ENCODE data around the gene PGGHG.

The PGGHG gene

DNA sequence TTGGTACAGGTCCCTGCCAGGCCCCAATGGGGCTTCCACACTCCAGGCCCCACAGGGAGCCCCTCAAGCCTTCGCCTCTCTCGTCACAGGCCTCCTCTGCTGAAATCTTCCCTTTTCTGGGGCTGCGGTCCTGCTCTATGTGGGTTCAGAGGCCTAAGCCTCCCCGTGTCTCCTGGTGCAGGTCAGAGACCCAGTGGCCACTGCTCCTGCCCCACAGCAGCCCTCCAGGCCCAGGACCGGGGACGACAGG is 37.6 kb downstream of the PGGHG start:
- no peaks in the 10 kb centered on the region for H3K79me2 ChIP-seq (ENCODE audit: control insufficient read depth, insufficient read depth, low read length, poor library complexity)
- no peak overlapping the region for H3K27ac ChIP-seq (ENCODE audit: low read depth, low read length)
- no peak overlapping the region for H3K4me3 ChIP-seq (ENCODE audit: low read depth, low read length)
- no peaks in the 10 kb centered on the region for H3K4me1 ChIP-seq (ENCODE audit: control insufficient read depth in 1 of 2, insufficient read depth in 2 of 2, low read length in 2 of 2)
- no peak overlapping the region for H4K12ac ChIP-seq (ENCODE audit: low read depth, low read length)
- no peak overlapping the region for H3K4me2 ChIP-seq (ENCODE audit: low read length)
- H3K27me3 ChIP-seq (ENCODE audit: insufficient read depth, low read length) = no peaks in the 10 kb centered on the region
- no peak overlapping the region for H3K4ac ChIP-seq (ENCODE audit: low read depth, low read length)
- DNase-seq = no peak
- H3K79me1 ChIP-seq (ENCODE audit: low read length) = no peaks in the 10 kb centered on the region
- H3K36me3 ChIP-seq (ENCODE audit: control insufficient read depth in 1 of 2, insufficient read depth in 2 of 2, low read length in 2 of 2) = no peaks in the 10 kb centered on the region
- no peak overlapping the region for H2BK120ac ChIP-seq (ENCODE audit: insufficient read depth, low read length, poor library complexity)
- no peak overlapping the region for H4K91ac ChIP-seq (ENCODE audit: low read depth, low read length)
- H3K14ac ChIP-seq (ENCODE audit: low read length) = no peak overlapping the region
- no peak overlapping the region for H2AFZ ChIP-seq (ENCODE audit: insufficient read depth, low read length, poor library complexity)
- H2AK5ac ChIP-seq (ENCODE audit: low read length) = no peak overlapping the region
- H3K9ac ChIP-seq (ENCODE audit: low read length) = no peak overlapping the region
- H3K18ac ChIP-seq (ENCODE audit: low read length) = no peak overlapping the region
- no peak overlapping the region for H3K23ac ChIP-seq (ENCODE audit: low read length)
- no peak overlapping the region for H2BK12ac ChIP-seq (ENCODE audit: low read length)
- H4K8ac ChIP-seq (ENCODE audit: low read depth, low read length) = no peak overlapping the region
- H2BK5ac ChIP-seq (ENCODE audit: low read depth, low read length, poor library complexity) = no peak overlapping the region
- peaks cover 3% of the 10 kb centered on the region for H3K9me3 ChIP-seq (ENCODE audit: insufficient read depth, low read depth, low read length)
- WGBS (ENCODE audit: extremely low coverage, insufficient coverage, insufficient read length) = no CpG with 5 or more reads among the region's 6 CpGs

- H4K91ac ChIP-seq (ENCODE audit: low read depth, low read length) = no peak overlapping the region
- no peak overlapping the region for H4K12ac ChIP-seq (ENCODE audit: low read depth, low read length)
- no peak overlapping the region for H2BK120ac ChIP-seq (ENCODE audit: insufficient read depth, low read length, poor library complexity)
- no peaks in the 10 kb centered on the region for H3K4me1 ChIP-seq (ENCODE audit: control insufficient read depth in 1 of 2, insufficient read depth in 2 of 2, low read length in 2 of 2)
- no peak overlapping the region for H3K4ac ChIP-seq (ENCODE audit: low read depth, low read length)
- no peak overlapping the region for H3K27ac ChIP-seq (ENCODE audit: low read depth, low read length)
- no peaks in the 10 kb centered on the region for H3K36me3 ChIP-seq (ENCODE audit: control insufficient read depth in 1 of 2, insufficient read depth in 2 of 2, low read length in 2 of 2)
- H3K4me2 ChIP-seq (ENCODE audit: low read length) = no peak overlapping the region
- no peak overlapping the region for H3K23ac ChIP-seq (ENCODE audit: low read length)
- no CpG with 5 or more reads among the region's 19 CpGs for WGBS (ENCODE audit: extremely low coverage, insufficient coverage, insufficient read length)
- H3K79me1 ChIP-seq (ENCODE audit: low read length) = no peaks in the 10 kb centered on the region
- no peak overlapping the region for H2AK5ac ChIP-seq (ENCODE audit: low read length)
- DNase-seq = no peak
- no peak overlapping the region for H2BK12ac ChIP-seq (ENCODE audit: low read length)
- no peak overlapping the region for H2AFZ ChIP-seq (ENCODE audit: insufficient read depth, low read length, poor library complexity)
- no peaks in the 10 kb centered on the region for H3K27me3 ChIP-seq (ENCODE audit: insufficient read depth, low read length)
- no peaks in the 10 kb centered on the region for H3K79me2 ChIP-seq (ENCODE audit: control insufficient read depth, insufficient read depth, low read length, poor library complexity)
- no peak overlapping the region for H2BK5ac ChIP-seq (ENCODE audit: low read depth, low read length, poor library complexity)
- no peak overlapping the region for H3K9ac ChIP-seq (ENCODE audit: low read length)
- no peak overlapping the region for H4K8ac ChIP-seq (ENCODE audit: low read depth, low read length)
- H3K9me3 ChIP-seq (ENCODE audit: insufficient read depth, low read depth, low read length) = peaks cover 8% of the 10 kb centered on the region
- H3K18ac ChIP-seq (ENCODE audit: low read length) = no peak overlapping the region
- H3K14ac ChIP-seq (ENCODE audit: low read length) = no peak overlapping the region
- H3K4me3 ChIP-seq (ENCODE audit: low read depth, low read length) = no peak overlapping the region
Measured at GRCh38 chr11:326842-327580, 38.1 kb downstream of the PGGHG start.

- no peak overlapping the region for H4K8ac ChIP-seq (ENCODE audit: low read depth, low read length)
- H3K4me3 ChIP-seq (ENCODE audit: low read depth, low read length) = no peak overlapping the region
- H2BK5ac ChIP-seq (ENCODE audit: low read depth, low read length, poor library complexity) = no peak overlapping the region
- H3K27me3 ChIP-seq (ENCODE audit: insufficient read depth, low read length) = no peaks in the 10 kb centered on the region
- no peak overlapping the region for H4K91ac ChIP-seq (ENCODE audit: low read depth, low read length)
- no peak overlapping the region for H2BK120ac ChIP-seq (ENCODE audit: insufficient read depth, low read length, poor library complexity)
- no CpG with 5 or more reads among the region's 3 CpGs for WGBS (ENCODE audit: extremely low coverage, insufficient coverage, insufficient read length)
- no peaks in the 10 kb centered on the region for H3K4me1 ChIP-seq (ENCODE audit: control insufficient read depth in 1 of 2, insufficient read depth in 2 of 2, low read length in 2 of 2)
- H3K9me3 ChIP-seq (ENCODE audit: insufficient read depth, low read depth, low read length) = peaks cover 8% of the 10 kb centered on the region
- no peak overlapping the region for H3K23ac ChIP-seq (ENCODE audit: low read length)
- H3K4ac ChIP-seq (ENCODE audit: low read depth, low read length) = no peak overlapping the region
- H3K27ac ChIP-seq (ENCODE audit: low read depth, low read length) = no peak overlapping the region
- no peaks in the 10 kb centered on the region for H3K79me2 ChIP-seq (ENCODE audit: control insufficient read depth, insufficient read depth, low read length, poor library complexity)
- H3K4me2 ChIP-seq (ENCODE audit: low read length) = no peak overlapping the region
- H2AFZ ChIP-seq (ENCODE audit: insufficient read depth, low read length, poor library complexity) = no peak overlapping the region
- H2BK12ac ChIP-seq (ENCODE audit: low read length) = no peak overlapping the region
- no peaks in the 10 kb centered on the region for H3K36me3 ChIP-seq (ENCODE audit: control insufficient read depth in 1 of 2, insufficient read depth in 2 of 2, low read length in 2 of 2)
- H3K18ac ChIP-seq (ENCODE audit: low read length) = no peak overlapping the region
- no peak overlapping the region for H4K12ac ChIP-seq (ENCODE audit: low read depth, low read length)
- no peak overlapping the region for H3K9ac ChIP-seq (ENCODE audit: low read length)
- no peak overlapping the region for H3K14ac ChIP-seq (ENCODE audit: low read length)
- no peak overlapping the region for H2AK5ac ChIP-seq (ENCODE audit: low read length)
- DNase-seq = no peak
- H3K79me1 ChIP-seq (ENCODE audit: low read length) = no peaks in the 10 kb centered on the region
Measured at GRCh38 chr11:327581-327923, 38.6 kb downstream of the PGGHG start.

DNA sequence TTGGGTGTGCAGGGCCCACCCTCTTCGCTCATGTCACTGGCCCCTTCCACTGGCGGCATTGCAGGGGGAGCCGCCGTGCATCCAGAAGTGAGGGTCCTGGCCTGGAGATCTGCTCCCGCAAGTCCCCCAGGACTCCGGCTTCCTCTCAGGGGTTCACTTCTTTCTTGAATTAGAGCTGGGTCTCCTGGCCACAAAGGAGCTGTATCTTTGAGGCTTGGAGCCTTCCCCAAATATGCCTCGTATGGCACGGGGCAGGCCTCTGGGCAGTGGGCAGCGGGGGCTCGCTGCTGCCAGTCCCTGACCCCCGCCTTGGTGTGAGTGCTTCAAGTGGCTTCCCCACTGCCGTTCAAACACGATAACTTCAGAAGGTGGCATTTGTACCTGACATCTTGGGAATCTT is 39.1 kb downstream of the PGGHG start:
- H3K4ac ChIP-seq (ENCODE audit: low read depth, low read length) = no peak overlapping the region
- no peaks in the 10 kb centered on the region for H3K36me3 ChIP-seq (ENCODE audit: control insufficient read depth in 1 of 2, insufficient read depth in 2 of 2, low read length in 2 of 2)
- no peak overlapping the region for H2AFZ ChIP-seq (ENCODE audit: insufficient read depth, low read length, poor library complexity)
- no peaks in the 10 kb centered on the region for H3K27me3 ChIP-seq (ENCODE audit: insufficient read depth, low read length)
- no CpG with 5 or more reads among the region's 13 CpGs for WGBS (ENCODE audit: extremely low coverage, insufficient coverage, insufficient read length)
- H4K12ac ChIP-seq (ENCODE audit: low read depth, low read length) = no peak overlapping the region
- H2AK5ac ChIP-seq (ENCODE audit: low read length) = no peak overlapping the region
- no peak overlapping the region for H3K9ac ChIP-seq (ENCODE audit: low read length)
- peaks cover 10% of the 10 kb centered on the region for H3K9me3 ChIP-seq (ENCODE audit: insufficient read depth, low read depth, low read length)
- H3K79me1 ChIP-seq (ENCODE audit: low read length) = no peaks in the 10 kb centered on the region
- H3K4me1 ChIP-seq (ENCODE audit: control insufficient read depth in 1 of 2, insufficient read depth in 2 of 2, low read length in 2 of 2) = no peaks in the 10 kb centered on the region
- DNase-seq = no peak
- no peak overlapping the region for H3K27ac ChIP-seq (ENCODE audit: low read depth, low read length)
- no peak overlapping the region for H3K4me3 ChIP-seq (ENCODE audit: low read depth, low read length)
- no peak overlapping the region for H2BK12ac ChIP-seq (ENCODE audit: low read length)
- H4K8ac ChIP-seq (ENCODE audit: low read depth, low read length) = no peak overlapping the region
- H3K4me2 ChIP-seq (ENCODE audit: low read length) = no peak overlapping the region
- no peak overlapping the region for H3K14ac ChIP-seq (ENCODE audit: low read length)
- H3K79me2 ChIP-seq (ENCODE audit: control insufficient read depth, insufficient read depth, low read length, poor library complexity) = no peaks in the 10 kb centered on the region
- no peak overlapping the region for H2BK5ac ChIP-seq (ENCODE audit: low read depth, low read length, poor library complexity)
- H3K18ac ChIP-seq (ENCODE audit: low read length) = no peak overlapping the region
- H2BK120ac ChIP-seq (ENCODE audit: insufficient read depth, low read length, poor library complexity) = no peak overlapping the region
- no peak overlapping the region for H3K23ac ChIP-seq (ENCODE audit: low read length)
- no peak overlapping the region for H4K91ac ChIP-seq (ENCODE audit: low read depth, low read length)
